Measurements from ENCODE around the gene CDKN2AIPNL. TPM values are rescaled to one million over a fixed set of nuclear protein-coding genes. Genes with fewer than 3 reads are reported as not detected.
A peak's percentile ranks its signal among the peaks of the same experiment; 100 is the strongest.

Gene CDKN2AIPNL
- total RNA-seq, 1 donor from 2014 or later, result 12.4 TPM

- intact Hi-C loops (cut with DNase I), result no loop called here
- ATAC-seq (peak; percentile 0), DNase-seq (ENCODE audit: low spot score) (no peak)
Observed at GRCh38 chr5:134370311-134370870, 41.3 kb downstream of the CDKN2AIPNL start.

- no peak for DNase-seq (ENCODE audit: low spot score)
- ATAC-seq, result no peak
- intact Hi-C loops (cut with DNase I), result no loop called here
Observed at GRCh38 chr5:134365604-134366003, 46.1 kb downstream of the CDKN2AIPNL start.

GRCh38 chr5:134355681-134356080 is 56.0 kb downstream of the CDKN2AIPNL start:
- intact Hi-C loops (cut with DNase I), result no loop called here
- DNase-seq (ENCODE audit: low spot score) (no peak), ATAC-seq (no peak)

Other genes starting within 250 kb of the CDKN2AIPNL start
- 295 TPM for gene SKP1, start 234.9 kb downstream of the CDKN2AIPNL start, total RNA-seq
- gene PPP2CA, start 185.8 kb downstream of the CDKN2AIPNL start, total RNA-seq, result 100 TPM
- 11.9 TPM for gene CDKL3, start 44.7 kb downstream of the CDKN2AIPNL start, total RNA-seq
- gene UBE2B, start 40.3 kb downstream of the CDKN2AIPNL start, total RNA-seq, result 101 TPM
- gene JADE2, start 113.8 kb upstream of the CDKN2AIPNL start, total RNA-seq, result 55.0 TPM
- 60.0 TPM for gene SAR1B, start 220.9 kb upstream of the CDKN2AIPNL start, total RNA-seq
- gene SEC24A, start 236.9 kb upstream of the CDKN2AIPNL start, total RNA-seq, result 26.3 TPM

Measured in sciatic nerve (tissue), 2 donors.